PC-3 (cell line): ENCODE results near the gene ZC3H4.

Experiments
- CTCF ChIP-seq: fragments of 300-600 bp; sonication (generic); conservative IDR thresholded peaks from 2 replicates; pipeline ENCODE4 v1.5.1; 2017; ENCODE audit warnings: antibody characterized with exemption, low read depth, mild to moderate bottlenecking, low read length
- EZH2 ChIP-seq: fragments of 300-600 bp; sonication (generic); IDR thresholded peaks from one replicate; pipeline ENCODE4 v1.6.1; 2017; ENCODE audit warnings: antibody characterized with exemption, mild to moderate bottlenecking, low read length; ENCODE audit not compliant: unreplicated experiment

GRCh38 chr19:47109541-47110375 is 3.8 kb downstream of the ZC3H4 start:
- TF ChIP-seq CTCF (no peak), EZH2 (no peak)
